HS-27A (cell line): ENCODE results near the gene PSMB2.

Experiments used
- DNase-seq: peaks from one replicate; pipeline ENCODE4 v3.0.0-alpha.2; 2012; ENCODE audit warnings: low read depth, missing footprints

PSMB2 gene

GRCh38 chr1:35556484-35557117 is 84.7 kb downstream of the PSMB2 start:
- DNase-seq, result no peak

DNA sequence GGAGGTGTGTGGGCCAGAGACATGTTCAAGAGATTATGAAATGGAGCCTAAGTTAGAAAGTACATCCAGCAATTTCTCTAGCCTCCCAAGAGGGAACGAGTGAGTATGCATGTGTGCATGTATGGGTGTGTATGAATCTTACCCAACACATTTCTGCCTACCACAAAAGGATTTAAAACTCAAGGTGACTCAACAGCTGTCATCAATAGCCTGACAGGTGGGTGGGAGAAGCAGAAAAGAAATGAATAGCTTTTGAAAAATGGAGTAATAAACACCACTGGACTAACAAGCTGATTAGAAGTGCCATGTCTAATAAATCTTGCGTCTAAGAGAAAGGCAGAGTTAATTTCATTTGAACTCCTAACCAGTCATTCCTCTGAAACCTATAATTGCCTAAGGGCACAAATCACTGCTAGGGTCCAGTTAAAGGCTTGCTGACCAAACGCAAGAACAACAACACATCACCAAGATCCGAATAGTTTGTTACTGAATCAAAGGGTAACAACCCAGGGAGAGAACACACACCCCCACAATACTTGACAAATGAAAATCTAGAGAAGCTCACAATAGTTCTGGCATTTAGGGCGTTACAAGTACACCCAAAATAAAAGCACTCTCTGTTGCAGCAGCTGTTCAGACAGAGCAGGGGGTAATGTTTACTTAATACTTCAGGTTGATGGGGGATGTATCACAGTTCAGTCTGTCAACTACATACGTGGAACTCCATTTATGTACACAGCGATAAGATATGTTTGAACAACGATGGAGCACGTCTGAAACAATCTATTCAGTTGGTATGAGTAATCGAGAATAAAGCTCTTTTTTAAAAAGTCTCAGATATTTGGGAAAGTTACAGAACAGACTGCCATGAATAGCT is 85.5 kb downstream of the PSMB2 start:
- no peak for DNase-seq

GRCh38 chr1:35555212-35555584 is 86.1 kb downstream of the PSMB2 start:
- DNase-seq, result no peak

DNA sequence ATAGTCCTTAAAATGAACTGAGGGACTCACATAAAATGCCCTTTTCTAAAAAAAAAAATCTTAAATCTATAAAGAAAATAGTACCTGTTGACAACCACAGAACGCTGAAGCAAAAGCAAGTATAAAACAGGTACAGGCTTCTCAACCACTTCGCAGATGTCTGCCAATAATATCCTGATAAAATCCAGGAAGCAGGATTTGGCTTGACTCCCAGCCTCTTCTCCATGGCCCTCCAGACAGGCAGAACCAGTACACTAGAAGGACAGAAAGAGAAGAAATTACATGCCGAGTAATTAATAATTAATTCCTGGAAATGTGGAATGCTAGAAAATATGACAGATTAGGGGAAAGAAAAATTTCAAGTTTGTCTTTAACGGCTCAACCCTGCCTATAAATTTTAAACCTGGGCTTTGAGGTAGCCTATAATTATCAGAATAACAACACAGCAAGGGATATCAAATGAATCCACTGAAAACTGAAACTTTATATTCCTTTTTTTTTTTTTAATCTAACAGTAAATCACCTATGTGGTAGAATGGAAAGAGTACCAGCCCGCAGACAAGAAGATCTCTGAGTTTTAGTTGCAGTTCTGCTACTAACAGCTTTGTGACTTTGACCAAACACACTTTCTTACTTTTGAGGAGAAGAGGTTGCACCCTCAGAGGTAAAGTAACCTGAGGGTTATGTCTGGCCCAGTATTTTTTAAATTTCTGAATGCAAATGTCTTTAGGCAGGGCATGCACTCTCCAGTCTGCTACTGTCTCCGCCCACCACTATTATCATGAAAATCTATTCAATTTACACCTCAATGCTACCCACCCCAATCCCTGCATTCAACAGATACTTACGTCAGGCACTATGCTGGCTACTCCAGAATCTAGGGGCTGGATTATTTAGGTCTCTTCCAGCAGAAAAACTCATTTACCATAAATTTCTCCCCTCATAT is 86.8 kb downstream of the PSMB2 start:
- no peak for DNase-seq

DNA sequence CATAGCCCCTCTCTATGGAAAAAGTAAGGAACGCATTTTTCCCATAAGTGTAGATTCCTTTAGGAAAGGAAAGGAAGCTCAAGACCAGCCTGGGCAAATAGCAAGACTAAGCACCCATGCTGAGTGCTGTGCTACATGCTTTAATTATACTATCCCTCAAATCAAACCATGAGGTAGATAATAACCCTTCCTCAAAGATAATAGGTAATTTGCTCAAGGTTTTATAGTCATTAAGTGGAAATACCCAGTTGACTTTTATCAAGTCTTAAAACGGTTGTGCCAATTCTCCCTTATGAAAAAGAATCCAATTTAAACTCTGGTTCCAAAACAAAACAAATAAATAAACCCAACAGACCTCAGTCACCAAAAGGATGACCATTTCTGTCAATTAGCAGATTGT is 87.5 kb downstream of the PSMB2 start:
- no peak for DNase-seq
